ENCODE data around the gene SAFB. TPM values are rescaled to one million over a fixed set of nuclear protein-coding genes. Genes with fewer than 3 reads are reported as not detected.

The SAFB gene
- polyA plus RNA-seq, 3 donors = 12.2 to 76.6 (median 23.1) TPM

- Mint-ChIP-seq H3K27me3 (ENCODE audit: low read depth in 3 of 3) (no peaks in the 10 kb centered on the region), H3K9me3 (no peaks in the 10 kb centered on the region), H3K4me3 (no peak overlapping the region), H3K4me1 (no peaks in the 10 kb centered on the region), H3K27ac (no peak overlapping the region), H3K36me3 (peaks cover 70 to 94% of the 10 kb centered on the region in 2 donors)
- H3K4me3 ChIP-seq (replicated peaks in 1 of 3; ENCODE audit: low read depth in 2 of 3, low read length in 3 of 3) = no peak overlapping the region
- H3K9me3 ChIP-seq (replicated peaks in 1 of 2; ENCODE audit: control insufficient read depth in 1 of 2, insufficient read depth in 1 of 2, low read length in 2 of 2) = no peaks in the 10 kb centered on the region
- peaks cover 67% of the 10 kb centered on the region for H4K20me1 ChIP-seq (ENCODE audit: insufficient read depth, low read length)
- intact Hi-C loops (cut with micrococcal nuclease) = no loop called here
- DNase-seq = no peak
- WGBS (ENCODE audit: insufficient coverage) = 95% methylated on average over 12 of the region's 22 CpGs
- no peak overlapping the region for H2AFZ ChIP-seq (ENCODE audit: insufficient read depth, low read depth, low read length, poor library complexity, severe bottlenecking)
- H3K79me2 ChIP-seq (ENCODE audit: insufficient read depth, low read length) = no peaks in the 10 kb centered on the region
- H3K27ac ChIP-seq (ENCODE audit: low read depth in 1 of 2, low read length in 2 of 2) = no peak overlapping the region
- H3K27me3 ChIP-seq (ENCODE audit: control insufficient read depth in 2 of 2, insufficient read depth in 2 of 2, low read length in 2 of 2) = no peaks in the 10 kb centered on the region
- no peak for TF ChIP-seq CTCF (IDR thresholded peaks at IDR 0.05)
- no peaks in the 10 kb centered on the region for H3K4me1 ChIP-seq (ENCODE audit: control insufficient read depth in 1 of 2, insufficient read depth in 2 of 2, low read length in 2 of 2)
- H3K36me3 ChIP-seq (replicated peaks in 1 of 2; ENCODE audit: control insufficient read depth in 1 of 2, insufficient read depth in 2 of 2, low read length in 2 of 2) = peaks cover 75 to 87% of the 10 kb centered on the region in 2 donors
- H3K4me2 ChIP-seq (replicated peaks; ENCODE audit: extremely low read depth, low read length, poor library complexity, severe bottlenecking) = no peak overlapping the region
- H3K9ac ChIP-seq (ENCODE audit: insufficient read depth, low read length, poor library complexity, severe bottlenecking) = no peak overlapping the region
These were observed 44.9 kb downstream of the SAFB start for GRCh38 chr19:5667751-5668271.

- H3K27me3 ChIP-seq (ENCODE audit: control insufficient read depth in 2 of 2, insufficient read depth in 2 of 2, low read length in 2 of 2) = no peaks in the 10 kb centered on the region
- no peak overlapping the region for H3K27ac ChIP-seq (ENCODE audit: low read depth in 1 of 2, low read length in 2 of 2)
- H3K36me3 ChIP-seq (replicated peaks in 1 of 2; ENCODE audit: control insufficient read depth in 1 of 2, insufficient read depth in 2 of 2, low read length in 2 of 2) = peaks cover 61 to 73% of the 10 kb centered on the region in 2 donors
- Mint-ChIP-seq H3K4me3 (no peak overlapping the region), H3K27me3 (ENCODE audit: low read depth in 3 of 3) (no peaks in the 10 kb centered on the region), H3K4me1 (no peaks in the 10 kb centered on the region), H3K9me3 (peaks cover 0 to 5% (median 0%) of the 10 kb centered on the region in 7 donors), H3K36me3 (peaks cover 57 to 91% of the 10 kb centered on the region in 2 donors), H3K27ac (peak overlapping the region in 4 of 7 donors; percentile 9 to 35 (median 24))
- peaks cover 53% of the 10 kb centered on the region for H4K20me1 ChIP-seq (ENCODE audit: insufficient read depth, low read length)
- H3K4me3 ChIP-seq (replicated peaks in 1 of 3; ENCODE audit: low read depth in 2 of 3, low read length in 3 of 3) = no peak overlapping the region
- no peaks in the 10 kb centered on the region for H3K4me1 ChIP-seq (ENCODE audit: control insufficient read depth in 1 of 2, insufficient read depth in 2 of 2, low read length in 2 of 2)
- H3K9me3 ChIP-seq (replicated peaks in 1 of 2; ENCODE audit: control insufficient read depth in 1 of 2, insufficient read depth in 1 of 2, low read length in 2 of 2) = no peaks in the 10 kb centered on the region
- WGBS (ENCODE audit: insufficient coverage) = 84% methylated on average over 8 of the region's 11 CpGs
- H2AFZ ChIP-seq (ENCODE audit: insufficient read depth, low read depth, low read length, poor library complexity, severe bottlenecking) = no peak overlapping the region
- no peak overlapping the region for H3K4me2 ChIP-seq (replicated peaks; ENCODE audit: extremely low read depth, low read length, poor library complexity, severe bottlenecking)
- DNase-seq = no peak
- intact Hi-C loops (cut with micrococcal nuclease) = no loop called here
- H3K79me2 ChIP-seq (ENCODE audit: insufficient read depth, low read length) = no peaks in the 10 kb centered on the region
- H3K9ac ChIP-seq (ENCODE audit: insufficient read depth, low read length, poor library complexity, severe bottlenecking) = no peak overlapping the region
- TF ChIP-seq CTCF (IDR thresholded peaks at IDR 0.05) = no peak
These were observed 46.3 kb downstream of the SAFB start for GRCh38 chr19:5669212-5669611.

All from CD14-positive monocyte (primary cell).